Islet precursor cell (in vitro differentiated cells): ENCODE measurements around the gene AFAP1.

Source experiments
- DNase-seq: peaks from one replicate; pipeline ENCODE4 v3.0.0-alpha.2; 2018

Gene AFAP1

DNA sequence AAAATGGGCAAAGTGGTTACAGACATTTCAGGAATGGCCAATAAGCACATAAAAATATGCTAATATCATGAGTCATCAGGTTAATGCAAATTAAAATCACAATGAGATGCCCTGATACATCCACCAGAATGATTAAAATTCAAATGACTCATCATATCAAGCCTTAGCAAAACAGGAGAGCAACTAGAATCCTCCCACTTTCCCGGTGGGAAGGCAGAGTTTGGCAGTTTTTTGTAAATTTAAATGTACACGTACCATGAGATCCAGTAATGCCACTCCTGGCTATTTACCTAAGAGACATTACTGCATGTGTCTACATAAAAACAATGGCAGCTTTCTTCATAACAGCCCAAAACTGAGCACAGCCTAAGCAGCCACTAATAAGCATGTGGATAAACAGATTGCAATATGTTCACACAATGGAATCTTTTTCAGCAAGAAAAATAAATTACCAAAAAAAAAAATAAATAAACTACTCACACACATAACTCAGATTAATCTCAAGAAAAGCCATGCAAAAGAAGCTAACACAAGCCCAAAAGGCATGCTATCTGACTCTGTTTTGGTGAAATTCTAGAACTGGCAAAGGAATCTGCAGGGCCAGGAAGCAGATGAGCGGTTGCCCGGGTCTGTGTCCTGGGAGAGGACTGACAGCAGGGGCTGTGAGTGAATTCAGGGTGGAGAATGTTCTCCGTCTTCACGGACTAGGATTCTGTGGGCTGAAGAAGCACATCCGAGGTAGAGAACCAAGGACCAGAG lies 48.8 kb downstream of the AFAP1 start:
- DNase-seq: no peak

DNA sequence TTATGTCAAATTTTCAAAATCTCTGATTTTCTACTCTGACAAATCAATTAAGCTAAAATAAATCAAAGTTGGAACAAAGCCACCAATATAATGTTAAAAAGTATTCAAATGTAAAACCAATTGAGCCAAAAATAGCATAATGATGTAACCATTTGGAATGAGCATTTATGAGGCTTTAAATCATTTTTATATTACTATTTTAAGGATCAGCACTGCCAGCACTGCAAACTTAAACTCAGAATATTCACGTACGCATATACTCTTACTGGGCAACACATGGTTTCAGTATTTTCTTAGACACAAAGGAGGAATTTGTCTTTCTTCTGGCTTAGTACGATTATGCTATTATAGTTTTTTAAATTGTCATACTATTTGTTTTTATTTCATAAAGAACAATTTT lies 52.2 kb downstream of the AFAP1 start:
- DNase-seq: no peak

DNA sequence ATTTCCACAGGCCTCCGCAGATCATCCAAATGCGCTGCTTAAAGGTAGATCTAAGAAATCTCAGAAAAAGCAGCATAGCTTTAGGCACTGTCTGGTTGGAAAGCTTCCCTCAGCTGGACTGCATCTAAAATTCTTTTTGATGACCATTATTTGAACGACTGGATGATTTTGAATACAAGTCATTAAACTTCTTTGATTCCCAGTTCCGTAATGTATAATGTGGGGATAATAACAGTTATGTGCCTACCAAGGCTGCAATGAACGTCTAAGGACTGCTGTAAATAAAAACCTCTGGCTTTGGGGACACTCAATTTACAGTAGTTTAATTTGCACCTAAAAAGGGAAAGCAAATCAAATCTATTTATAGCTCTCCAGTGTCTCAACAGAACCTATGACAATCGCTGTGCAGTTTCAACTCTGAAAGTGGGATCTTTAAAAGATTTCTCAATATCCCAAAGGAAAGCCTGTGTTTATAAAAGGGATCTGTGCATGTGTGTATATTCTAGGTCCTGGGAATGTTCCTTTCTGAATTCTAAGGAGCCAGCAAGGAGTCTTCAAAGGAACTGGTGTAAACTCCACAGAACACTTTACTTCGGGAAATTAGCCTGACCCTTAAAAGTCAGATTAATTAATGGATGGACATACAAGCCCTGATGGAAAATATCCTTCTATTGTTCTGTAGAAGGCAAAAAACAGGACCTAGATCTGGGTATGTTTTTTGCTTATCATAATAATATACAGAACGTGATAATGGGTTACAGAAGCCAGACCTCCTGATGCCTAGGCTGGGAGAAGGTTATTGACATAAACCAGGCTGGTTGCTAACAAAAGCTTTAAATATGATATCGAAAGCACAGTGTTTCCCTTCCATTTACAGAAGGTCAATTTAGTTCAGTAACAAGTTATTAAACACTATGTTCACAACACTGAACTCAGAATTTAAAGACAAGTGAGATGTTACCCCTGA lies 53.4 kb downstream of the AFAP1 start:
- no peak for DNase-seq

DNA sequence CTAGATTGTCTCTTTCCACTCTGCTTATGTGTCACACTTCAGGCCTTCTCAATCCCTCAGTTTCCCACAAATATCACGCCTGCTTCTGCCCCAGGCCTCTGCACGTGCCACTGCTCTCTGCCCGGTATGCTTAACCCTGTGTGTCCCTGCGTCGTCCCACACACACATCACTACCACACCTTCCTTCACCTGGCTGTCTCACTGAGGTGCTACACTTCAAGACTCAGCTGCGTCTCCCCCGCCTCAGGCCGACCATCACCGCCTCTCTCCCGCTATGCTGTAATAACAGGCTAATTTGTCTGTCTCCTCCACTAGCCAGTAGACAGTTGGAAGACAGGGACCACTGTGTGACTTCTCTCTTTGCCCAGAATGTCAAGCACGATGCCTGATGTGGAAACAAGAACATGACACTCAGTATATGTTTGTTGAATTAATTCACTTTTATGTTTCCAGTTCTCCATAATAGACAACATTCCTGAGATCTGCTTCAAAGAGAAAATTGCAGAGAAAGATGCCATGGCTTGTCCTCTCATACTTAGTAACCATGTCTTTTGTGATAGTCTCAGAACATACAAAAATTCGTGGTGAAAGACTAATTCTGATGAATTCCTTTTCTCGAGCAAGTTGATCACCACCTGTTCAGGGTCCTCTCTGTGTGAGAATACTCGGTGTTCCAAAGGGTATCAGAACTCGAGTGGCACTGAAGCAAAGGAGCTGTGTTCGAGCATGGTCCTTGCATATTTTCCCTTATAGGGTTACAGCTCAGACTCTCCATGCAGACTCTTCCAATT lies 54.2 kb downstream of the AFAP1 start:
- DNase-seq: peak; percentile 39

DNA sequence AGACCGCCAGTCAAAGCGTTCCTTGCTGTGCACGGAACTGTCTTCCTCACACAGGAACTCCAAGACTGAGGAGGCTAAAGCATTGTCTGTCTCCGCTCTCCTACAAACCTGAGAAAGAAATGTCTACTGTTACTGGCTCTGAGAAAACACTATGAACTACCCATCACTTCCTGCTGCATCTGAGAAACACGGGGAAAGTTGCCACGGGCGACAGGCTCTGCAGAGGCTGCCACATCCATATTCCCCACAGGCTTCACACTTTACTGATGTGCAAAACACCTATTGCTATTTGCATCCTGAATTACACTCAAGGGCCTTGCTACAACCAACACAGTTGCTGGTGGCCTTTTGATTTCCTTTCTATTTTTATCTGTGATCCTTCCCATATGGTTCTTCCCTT lies 59.0 kb downstream of the AFAP1 start:
- no peak for DNase-seq

DNA sequence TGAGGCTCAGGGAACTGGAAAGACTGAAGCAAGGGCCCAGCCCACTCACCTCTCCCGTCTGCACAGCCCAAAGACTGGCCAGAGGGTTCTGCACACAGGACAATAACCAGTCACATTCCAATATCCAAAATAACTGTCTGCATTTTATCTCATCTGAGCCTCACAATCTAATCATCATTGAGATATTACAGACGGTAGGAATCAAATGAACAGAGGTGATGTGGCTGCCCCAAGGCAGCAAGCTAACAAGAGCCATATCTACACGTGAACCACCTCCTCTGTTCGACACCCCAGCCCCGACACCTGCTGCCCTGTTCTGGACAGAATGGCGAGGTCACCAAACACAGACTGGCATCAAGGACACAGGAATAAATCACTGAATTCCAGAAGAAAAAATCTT lies 60.5 kb downstream of the AFAP1 start:
- no peak for DNase-seq

DNA sequence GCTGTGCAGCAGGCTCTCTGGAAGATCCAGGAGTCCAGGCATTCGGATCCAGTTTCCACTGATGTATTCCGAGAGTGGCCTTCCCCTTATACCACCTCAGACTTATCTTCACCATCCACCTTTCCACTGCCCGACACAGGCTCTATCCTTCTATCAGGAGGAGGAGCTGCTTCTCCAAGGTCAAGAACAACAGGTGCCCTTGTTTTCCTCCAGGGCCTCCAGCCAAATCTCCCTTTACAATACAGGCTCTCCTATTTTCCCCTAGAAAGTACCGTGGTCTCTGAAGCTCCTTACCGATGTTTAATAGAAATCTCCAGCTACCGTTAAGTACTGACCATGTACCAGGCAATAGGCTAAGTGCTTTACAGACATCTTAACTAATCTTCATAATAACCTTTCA lies 61.3 kb downstream of the AFAP1 start:
- no peak for DNase-seq

DNA sequence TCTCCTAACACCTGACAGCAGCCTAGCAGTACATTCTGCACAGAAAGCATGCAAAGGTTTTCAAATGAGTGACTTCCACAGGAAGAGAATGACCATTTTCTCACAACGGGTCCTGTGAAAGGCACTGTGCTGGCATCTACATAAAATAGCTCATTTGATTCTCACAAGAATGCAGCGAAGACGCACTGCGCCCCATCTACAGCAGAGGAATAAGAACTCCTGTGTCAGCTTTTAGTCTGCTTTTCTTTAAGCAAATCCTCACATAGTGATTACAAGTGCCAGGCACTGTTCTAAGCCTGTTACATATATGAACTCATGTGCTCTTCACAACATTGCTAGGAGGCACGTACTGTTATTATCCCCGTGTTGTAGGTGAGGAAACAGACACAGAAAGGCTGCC lies 62.5 kb downstream of the AFAP1 start:
- peak; percentile 52 for DNase-seq

DNA sequence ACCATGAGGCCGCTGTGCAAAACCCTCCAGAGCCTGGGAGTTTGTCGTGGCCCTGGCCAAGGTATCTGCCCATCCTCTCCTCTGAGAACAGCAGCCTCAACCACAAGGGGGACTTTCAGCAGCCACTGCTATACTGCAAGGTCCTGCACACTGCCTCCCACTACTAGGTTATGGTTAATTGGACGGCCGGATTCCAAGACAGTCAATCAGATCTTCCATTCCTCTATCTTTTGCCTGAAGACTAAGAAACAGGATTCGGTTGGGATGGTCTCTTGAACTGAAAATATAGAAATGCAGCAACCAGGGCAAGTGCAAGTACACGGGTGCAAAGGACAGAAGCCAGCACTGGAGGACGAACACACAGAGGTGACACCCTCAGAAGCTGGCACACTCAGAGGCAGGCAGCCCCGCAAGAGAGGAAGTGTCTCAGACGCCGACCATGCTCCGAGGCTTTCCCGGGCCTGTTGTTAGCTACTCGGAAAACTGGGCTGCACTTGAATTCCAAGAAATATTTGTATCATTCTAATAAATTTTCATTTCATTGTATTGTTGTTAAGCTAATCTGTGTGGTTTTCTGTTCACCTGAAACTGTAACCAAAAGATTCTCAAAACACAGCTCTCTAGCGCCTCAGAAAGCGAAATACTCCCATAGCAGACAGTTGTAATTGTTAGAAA lies 63.3 kb downstream of the AFAP1 start:
- peak; percentile 94 for DNase-seq

DNA sequence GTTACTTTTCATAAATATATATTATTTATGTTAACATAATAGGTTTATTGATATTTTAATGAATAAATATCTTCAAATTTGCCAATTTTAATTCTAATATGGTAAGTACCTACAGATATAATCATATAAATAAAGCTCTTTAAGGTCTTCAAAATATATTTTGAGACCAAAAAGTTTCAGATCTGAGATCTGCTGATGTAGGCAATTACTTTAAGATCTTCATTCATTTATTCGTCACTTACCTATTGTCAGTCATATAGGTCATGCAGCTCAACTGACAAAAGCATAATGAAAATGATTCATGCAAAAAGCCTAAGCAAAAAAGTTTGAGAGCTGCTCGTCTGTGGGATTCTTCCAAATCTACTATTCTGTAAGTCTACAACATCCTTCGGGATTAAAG lies 64.8 kb downstream of the AFAP1 start:
- DNase-seq: no peak

DNA sequence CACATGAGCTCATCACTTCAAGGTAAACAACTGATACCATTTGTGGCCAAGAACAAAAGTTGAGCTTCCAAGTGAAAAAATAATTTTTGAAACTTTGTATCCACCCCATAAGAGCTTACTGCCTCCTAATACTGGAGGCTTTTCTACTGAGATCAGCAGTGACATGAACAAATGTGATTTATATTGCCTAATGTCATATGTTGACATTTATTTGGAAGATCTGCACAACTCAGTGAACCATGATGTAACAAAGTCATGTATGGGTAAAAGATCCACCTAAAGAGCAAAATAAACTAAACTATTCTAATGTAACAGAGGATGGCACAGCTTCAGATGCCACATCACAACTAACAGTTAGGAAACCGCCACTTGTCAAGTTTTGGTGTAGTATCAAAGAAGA lies 65.8 kb downstream of the AFAP1 start:
- DNase-seq: no peak

DNA sequence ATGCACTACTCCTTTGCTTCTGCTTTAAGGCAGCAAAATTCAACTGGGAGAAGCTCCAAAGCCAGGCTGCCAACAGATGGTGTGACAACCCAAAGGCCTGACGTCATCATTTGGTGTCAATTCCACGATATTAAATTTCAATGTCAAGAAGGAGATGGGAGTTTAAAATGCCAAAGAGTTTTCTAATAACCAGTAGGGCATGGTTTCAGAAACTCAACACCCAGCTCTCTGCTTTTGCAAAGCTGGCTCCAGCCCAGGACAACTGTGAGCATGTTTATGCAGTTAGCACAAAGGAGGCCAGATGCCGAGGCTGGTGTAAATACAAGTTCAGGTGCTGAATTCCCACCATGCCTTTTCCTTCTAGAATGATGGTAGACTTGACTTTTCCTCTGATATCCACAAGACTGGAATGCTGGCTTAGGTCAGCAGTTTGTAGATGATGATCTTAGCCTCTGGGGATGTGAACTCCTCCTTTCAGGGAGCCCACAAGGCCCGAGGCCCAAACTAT lies 67.3 kb downstream of the AFAP1 start:
- peak; percentile 63 for DNase-seq

DNA sequence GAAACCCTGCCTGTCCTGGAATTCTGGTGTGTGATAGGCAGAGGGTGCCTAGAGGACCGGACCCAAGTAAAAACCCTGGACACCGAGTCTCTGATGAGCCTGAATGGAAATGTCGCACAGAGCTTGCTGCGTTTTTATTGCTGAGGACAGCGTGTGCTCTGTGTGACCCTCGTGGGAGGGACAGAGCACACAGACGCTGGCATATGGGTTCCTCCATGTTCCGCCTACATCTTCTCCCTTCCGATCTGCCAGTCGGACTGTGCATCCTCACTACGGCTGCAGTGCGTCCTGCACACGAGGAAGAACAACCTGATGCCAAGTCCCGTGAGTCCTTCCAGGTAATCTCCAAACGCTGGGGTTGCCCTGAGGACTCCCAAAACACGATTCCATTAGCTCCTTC lies 68.3 kb downstream of the AFAP1 start:
- DNase-seq: no peak

DNA sequence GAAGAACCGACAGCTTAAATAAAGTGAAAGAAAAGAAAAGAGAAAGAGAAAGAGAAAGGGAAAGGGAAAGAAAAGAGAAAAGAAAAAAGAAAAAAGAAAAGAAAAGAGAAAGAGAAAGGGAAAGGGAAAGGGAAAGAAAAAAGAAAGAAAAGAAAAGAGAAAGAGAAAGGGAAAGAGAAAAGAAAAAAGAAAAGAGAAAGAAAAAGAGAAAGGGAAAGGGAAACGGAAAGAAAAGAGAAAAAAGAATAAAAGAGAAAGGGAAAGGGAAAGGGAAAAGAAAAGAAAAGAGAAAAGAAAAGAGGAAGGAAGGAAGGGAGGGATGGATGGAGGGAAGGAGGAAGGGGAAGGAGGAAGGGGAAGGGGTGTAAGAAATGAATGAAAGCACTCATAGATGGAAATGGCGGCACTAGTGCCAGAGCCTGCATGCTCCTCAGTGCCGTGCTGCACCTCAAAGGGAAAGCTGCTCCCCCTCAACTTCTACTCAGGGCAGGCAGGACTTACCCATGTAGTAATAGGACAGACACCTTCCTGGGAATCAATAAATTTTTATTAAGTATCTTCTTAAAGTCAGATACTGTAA lies 70.7 kb downstream of the AFAP1 start:
- DNase-seq: no peak

DNA sequence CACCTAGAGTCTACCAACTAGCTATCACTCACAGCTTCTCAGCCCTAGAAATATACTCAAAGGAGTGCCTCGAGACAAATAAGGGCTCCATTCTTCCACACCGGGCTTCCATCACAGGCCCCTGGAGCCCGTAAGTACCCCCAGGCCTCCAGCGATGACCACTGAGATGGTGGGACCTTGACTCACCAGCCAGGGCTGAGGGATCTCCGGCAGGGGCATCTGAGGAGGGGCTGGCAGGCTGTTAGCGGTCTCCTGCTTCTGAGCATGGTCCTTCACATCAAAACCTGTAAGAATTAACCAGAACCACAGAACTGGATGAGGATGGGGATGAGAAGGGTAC lies 71.3 kb downstream of the AFAP1 start:
- DNase-seq: peak; percentile 30

DNA sequence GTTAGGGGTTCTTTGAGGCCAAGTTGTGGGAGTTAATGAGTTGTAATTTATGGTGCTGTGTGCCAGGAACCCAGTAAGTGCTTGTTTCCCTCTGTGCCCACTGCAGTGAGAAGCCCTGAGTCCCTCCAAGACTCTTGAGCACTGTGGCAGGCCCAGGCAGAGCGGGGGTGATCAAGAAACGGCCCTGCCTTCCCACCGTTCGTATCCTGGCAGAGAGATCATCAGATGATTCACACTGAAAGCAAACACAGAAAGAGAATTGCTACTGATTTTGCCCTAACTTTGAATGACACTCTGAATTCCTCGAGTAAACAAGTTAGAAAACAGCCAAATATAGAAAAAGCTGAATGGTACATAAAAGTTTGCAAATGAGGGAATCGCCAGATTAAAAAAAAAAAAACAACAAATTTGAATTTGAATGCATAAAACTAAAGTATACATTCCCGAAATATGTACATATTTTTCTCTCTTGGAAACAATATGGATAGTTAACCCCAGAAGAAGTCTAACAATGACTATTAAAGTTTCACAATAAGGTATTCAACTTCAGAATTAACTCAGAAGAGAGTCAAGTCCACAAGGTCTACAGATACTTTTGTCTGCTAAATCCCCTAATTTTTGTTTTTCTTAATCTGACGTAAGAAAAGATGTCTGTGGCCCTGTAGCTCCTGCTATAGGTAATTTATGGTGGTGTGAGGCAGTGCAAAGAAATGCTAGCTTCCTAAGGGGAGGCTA lies 71.8 kb downstream of the AFAP1 start:
- peak; percentile 35 for DNase-seq

DNA sequence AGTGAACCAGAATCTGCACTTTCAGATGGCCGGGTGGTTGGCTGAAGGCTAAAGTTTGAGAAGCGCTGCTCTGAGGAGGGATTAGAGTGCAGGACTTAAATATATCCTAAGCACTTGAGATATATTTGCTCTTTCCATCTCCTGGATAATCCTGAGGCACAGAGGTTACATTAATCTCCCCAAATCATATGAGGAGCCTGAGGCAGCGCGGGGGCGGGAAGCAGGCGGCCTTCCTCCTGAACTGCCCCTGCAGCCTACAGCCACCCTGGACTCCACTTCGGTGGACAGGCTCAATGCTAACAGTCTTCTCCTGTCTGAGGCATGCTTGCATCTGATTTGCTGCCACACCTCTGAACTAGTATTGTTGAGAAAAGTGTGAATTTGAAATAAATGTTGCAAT lies 72.5 kb downstream of the AFAP1 start:
- peak; percentile 11 for DNase-seq

DNA sequence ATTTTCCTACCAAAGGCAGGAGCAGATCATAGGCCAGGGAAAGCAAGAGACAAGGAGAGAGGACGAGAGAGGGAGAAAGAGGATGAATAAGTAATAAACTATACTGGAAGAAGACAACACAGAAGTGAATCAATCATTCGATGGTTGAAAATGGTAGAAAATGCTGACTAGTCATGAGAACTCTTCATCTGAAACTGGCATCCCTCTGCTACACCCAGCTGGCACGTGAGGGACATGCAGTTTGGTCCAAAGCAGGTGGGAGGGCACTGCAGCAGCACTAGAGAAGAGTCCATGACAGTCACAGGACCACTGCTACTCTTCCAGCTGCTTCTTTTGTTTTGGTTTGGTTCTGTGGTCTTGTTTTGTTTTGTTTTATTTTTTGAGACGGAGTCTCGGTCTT lies 74.1 kb downstream of the AFAP1 start:
- DNase-seq: peak; percentile 4

DNA sequence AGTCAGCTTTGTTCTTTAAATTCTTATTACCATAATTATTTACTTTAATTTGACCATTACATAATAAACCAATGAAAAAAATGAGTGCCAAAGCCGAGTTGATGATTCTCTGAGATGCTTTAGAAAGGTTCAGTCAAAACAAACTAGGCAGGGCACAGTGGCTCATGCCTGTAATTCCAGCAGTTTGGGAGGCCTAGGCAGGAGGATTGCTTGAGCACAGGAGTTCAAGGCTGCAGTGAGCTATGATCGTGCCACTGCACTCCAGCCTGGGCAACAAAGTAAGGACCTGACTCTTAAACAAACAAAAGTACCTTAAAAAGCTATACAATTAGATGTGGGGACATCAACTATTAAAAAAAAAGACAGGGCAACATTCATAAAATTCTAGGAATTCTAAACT lies 75.0 kb downstream of the AFAP1 start:
- DNase-seq: peak; percentile 6

DNA sequence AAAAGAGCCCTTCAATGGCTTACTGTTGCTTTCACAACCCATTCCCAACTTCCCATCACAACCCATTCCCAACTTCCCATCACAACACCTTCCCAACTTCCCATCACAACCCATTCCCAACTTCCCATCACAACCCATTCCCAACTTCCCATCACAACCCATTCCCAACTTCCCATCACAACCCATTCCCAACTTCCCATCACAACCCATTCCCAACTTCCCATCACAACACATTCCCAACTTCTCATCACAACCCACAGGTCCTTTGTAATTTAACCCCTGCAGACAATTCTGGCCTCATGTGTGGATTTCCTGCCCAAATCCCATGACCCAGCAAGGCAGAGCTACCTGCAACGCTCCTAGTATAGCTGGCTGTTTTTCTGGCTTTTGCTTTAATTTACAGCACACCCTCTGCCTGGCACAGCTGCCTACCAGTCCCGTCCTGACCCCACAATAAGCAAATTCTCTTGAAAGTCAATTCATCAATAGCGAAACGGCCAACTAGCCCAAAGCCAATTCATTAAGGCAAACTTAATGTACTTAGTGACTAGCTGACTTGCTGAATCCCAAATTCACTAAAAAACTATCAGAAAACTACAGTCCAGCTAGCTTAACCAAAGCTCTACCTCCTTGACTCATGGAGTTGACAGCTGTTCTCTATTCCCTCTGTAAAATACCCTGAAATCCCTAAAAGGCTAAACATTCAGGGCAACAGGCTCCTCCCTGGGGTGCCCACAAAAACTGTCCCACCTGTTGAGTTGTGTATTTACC lies 75.6 kb downstream of the AFAP1 start:
- peak; percentile 70 for DNase-seq
